ENCODE data around the gene ADGRB2.

Gene ADGRB2

DNA sequence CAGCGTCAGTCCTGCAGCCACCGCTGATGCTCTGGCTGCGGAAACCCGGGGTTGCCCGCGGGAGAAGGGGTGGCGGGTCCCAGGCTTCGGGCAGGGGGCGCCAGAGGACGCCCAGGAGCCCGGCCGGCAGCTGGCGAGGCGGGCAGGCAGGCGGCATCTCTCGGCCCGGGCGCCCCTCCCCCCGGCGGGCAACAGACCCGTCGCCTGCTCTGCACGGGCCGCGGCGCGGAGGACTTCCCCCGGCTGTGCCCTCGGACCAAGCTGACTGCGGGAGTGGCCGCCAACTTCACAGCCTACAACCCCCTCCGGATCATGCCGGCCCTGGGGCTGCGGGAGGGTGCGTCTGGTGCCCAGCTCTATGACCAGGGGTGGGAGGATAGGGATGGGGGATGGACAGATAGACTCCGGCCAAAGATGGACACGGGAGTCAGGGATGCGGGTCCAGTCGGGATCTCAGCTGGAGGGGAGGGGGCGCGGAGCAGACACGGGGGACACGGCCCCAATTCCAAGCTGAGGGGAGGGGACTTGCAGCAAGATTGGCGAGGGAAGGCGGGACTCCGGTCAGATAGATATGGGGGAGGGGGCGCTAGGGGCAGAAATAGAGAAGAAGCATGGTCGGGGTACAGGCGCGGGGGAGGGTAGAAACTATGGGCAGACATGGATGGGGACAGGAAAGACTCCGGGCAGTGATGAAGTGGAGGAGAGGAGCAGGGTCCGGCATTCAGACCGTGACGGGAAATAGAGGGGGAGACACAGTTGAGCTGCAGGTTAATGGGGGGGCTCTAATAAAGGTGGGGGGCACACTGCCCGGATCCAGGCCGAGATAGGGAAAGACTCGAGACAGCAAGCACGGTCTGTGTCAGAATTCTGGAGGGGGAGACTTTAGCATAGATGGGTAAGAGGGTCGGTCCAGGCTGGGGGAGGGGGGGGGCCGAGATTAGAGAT lies 1.1 kb downstream of the ADGRB2 start:
- peak; percentile 88 for DNase-seq (ENCODE audit: low spot score)

DNA sequence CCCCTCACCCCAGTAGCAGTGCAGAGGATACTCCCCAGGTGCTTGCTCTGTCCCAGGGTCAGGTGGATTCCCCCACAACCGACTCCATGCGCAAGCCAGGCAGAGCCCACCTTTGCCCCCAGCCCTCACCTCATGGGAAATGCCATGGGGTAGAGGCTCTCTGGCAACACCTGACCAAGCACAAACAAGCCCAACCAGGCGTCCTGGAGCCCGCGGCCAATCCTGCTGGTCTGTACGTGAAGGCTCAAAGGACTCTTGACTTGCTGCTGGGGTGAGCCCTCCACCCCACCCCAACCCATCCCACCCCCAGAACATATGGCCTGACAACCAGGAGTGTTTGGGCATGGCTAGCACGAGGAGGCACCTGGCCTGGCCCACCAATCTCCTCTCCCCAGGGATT lies 1.8 kb downstream of the ADGRB2 start:
- no peak for DNase-seq (ENCODE audit: low spot score)

DNA sequence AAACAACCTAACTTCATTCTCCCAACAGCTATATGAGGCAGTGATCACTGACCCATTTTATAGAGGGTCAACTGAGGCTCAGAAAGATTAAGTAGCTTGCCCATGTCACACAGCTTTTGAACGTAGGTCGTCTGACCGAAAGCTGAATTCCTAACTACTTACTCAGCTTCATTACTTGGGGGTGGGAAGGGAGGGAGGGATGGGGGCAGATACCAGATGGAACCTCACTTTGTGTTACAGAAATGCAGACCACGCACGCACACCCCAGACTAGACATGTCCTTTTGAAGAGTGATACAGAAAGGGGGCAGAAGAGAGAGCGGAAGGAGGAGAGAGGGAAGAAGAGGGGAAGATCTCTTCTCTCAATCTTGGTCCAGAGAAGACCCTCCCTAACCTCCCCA lies 2.3 kb downstream of the ADGRB2 start:
- DNase-seq (ENCODE audit: low spot score), result no peak

DNA sequence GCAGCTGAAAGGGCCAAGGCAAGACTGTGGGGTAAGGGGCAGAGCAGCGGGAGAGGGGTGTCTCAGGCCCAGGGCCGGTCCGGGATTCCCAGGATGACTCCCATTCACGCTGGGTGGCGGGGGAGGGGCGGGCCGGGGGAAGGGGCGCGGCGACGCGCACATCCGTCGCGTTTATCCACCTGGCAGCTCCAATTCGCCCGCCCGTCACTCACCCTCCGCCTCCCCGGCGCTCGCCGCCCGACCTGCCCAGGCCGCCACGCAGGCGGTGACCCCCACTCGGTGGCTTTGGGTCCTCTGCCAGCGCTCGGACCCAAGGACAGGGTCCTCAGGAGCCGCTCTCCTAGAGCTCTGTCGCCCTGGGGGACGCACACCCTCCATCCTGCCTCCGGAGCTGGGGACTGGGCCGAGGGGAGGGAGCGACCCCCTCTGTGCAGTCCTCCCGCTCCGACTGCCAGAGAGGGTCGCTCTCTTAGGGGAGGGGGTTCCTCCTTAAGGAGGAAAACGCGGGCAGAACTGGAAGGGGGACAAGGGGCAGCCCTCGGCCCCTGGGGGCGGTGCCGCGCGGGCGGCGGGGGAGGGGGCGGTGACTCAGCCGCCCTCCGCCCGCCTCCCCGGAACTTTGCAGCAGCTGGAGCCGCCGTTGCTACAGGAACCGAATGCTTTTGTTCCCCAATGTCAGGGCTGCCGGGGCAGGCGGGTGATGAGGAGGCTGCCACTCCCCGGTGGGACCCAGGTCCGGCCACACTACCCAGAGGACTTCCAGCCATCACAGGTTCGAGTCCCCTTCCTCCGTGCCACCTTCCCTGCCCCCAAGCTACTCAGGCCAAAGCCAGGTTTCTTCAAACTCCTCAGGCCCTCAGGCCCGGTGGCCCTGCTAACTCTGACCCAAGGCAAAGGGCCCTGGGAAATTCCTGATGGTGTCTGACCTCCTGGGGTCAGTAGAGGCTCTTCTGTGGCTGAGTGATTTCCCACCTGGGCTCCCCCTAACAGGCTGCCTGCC lies 3.4 kb downstream of the ADGRB2 start:
- peak; percentile 76 for DNase-seq (ENCODE audit: low spot score)

DNA sequence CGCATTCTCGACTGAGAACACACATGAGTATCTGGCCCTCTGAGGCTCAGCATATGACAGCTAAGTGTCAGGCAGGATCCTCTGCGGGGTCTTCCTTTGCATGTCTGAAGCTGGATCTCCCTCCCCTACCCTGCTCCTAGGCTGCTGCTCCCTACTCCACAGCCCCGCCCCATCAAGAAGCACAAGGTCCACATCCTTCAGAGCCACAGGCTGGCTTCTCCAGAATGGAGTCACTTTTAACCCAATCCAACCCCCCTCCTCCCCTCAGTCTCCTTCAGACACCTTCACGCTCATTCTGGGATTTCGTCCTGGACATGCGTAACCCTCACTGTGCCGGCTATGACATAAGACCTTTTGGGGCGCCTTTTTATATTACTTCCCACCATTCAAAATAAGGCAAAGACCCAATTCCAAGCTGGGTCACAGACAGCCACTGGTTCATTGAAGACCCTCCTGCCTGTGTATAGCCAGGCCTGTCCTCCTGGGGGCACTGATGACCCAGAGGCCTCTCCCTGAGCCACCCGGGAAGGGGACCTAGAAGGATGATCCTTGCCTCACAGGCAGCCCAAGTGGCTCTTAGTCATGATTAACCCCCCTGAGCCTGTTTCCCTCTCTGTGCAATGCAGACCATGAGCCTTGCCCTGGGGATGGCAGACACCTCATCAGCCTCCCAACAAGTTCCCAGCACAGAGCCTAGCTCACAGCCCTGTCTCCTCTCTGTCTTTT lies 4.7 kb downstream of the ADGRB2 start:
- no peak for DNase-seq (ENCODE audit: low spot score)

DNA sequence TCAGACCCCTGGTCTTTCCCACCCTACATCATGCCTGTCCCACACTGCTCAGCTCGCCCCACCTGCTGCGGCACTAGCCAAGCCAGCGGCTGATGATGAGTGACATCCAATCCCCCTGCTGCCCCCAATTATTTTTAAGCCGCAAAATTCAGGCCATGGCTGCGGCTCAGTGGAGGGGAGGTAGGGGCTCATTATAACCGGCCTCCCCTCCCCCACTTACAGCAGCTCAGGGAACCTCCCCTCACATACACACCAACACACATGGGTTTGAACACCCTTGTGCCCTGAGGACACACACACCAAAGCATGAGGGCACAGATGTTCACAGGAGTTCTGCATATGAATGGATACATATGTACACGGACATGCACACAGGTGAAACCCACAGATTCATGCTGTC lies 5.3 kb downstream of the ADGRB2 start:
- no peak for DNase-seq (ENCODE audit: low spot score)

DNA sequence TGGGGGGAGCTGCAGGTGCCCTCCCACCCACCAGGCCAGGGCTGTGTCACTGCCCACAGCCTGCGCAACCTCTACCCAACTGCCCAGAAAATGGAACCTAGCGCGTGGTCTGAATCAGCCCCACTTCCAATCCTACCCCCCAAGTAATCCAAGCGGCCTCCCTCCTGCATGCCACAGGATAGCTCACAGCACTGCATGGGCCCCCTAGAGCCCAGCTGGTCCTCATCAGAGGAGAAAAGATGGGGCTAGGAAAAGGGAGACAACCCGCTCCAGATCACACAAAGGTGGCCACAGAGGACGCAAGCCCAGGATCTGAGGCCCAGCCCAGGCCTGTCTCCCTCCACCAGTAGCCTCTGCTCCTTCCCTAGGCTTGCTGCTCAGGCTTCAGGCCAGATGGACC lies 6.2 kb downstream of the ADGRB2 start:
- no peak for DNase-seq (ENCODE audit: low spot score)

DNA sequence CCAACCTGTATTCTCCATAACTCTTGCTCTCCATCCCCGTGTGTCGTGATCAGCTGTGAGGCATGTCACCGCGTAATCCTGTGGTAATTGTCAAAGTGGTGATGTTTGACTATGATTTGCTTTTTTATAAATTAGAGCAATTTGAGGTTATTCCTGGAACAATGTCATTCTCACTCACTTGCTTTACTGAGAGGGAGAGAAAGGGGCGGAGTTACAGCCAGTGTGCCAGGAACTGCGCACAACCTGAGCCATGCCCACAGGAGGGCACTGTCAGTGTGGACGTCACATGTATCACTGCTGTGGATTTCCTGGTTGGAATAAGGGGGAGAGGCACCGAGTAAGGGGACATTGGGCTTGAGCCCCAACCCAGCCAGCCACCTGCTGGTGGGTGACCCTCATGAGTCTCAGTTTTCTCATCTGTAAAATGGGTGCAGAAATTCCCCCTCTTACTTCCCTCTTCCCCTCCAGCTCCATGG lies 6.9 kb downstream of the ADGRB2 start:
- no peak for DNase-seq (ENCODE audit: low spot score)

DNA sequence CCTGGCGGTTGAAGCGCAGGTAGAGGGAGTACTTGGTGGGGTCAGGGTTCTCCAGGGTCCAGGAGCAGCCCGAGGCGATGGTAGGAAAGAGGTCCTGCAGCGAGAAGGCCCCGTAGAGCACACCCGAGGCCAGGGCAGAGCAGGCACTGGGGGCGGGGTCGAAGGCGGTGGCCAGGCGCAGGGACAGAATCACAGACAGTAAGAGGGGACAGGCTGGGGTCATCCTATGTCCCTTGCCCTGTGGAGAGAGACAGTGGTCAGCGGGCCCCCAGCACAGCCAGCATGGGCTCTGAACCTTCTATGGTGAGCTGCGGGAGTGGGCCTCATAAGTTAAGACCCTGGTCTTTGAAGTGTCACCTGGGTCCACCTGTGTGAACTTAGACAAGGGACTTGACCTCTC lies 7.6 kb downstream of the ADGRB2 start:
- DNase-seq (ENCODE audit: low spot score), result no peak

DNA sequence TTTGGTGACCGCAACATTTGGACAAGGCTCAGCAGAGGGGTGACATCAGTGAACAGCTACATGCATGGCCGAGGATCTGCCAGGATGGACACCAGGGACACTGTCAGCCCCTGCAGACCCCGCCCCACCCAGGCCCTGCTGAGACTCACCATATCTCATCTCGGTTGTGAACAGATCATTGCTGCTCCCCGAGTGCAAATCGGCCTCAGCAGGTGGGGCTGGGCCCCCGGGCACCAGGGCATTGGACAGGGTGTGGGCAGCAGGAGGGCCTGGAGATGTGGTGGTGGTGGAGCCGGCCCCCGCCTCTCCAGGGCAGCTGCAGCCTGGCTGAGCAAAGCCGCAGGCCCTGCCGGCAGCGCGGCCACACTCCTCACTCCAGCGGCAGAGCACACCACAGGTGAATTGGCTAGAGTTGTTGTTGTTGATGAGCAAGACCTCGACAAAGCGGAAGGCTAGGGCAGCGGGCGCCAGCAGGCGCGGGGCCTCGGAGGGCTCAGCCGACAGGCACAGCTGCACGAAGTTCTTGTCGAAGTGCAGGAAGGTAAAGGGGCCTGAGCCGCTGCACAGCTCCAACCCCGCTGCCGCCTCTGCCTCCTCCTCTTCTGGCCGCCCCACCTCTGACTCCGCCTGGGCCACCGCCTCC lies 8.2 kb downstream of the ADGRB2 start:
- no peak for DNase-seq (ENCODE audit: low spot score)

DNA sequence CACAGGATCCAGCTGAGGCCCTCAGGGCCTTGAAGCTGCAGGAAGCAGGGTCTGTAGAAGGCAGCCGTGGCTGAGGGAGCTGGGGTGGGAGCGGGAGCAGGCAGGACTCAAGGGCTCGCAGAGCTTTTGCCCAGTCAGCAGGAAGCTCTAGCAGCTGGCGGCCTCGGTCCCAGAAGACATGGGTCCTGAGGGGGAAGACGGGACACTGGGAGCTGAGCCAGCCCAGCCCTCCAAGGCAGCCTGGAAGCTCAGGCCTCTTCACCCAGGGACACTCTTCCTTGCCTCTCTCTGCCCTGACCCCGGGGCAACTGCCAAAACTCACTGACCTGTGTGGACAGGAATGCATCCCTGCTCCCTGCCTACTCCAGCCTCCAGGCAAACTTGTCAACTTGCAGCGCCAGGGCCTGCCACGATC lies 8.9 kb downstream of the ADGRB2 start:
- DNase-seq (ENCODE audit: low spot score), result no peak

DNA sequence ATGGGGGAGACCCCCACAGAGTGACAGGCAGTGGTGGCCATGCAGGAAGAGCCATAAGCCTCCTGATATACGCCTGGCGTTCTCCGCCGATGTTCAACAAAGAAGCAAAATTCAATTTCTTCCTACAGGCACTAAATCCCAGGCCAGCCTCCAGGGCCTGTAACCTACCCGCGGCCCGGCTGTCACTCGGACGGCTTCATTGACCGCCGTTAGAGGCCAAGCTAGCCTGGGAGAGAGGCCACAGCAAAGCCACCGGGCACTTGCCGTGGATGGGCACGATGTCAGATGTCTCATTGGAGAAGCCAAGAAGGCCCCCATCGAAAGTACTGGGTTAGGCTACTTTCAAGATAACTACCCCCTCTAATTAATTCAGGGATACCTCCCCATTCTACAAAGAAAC lies 9.7 kb downstream of the ADGRB2 start:
- DNase-seq (ENCODE audit: low spot score), result no peak

DNA sequence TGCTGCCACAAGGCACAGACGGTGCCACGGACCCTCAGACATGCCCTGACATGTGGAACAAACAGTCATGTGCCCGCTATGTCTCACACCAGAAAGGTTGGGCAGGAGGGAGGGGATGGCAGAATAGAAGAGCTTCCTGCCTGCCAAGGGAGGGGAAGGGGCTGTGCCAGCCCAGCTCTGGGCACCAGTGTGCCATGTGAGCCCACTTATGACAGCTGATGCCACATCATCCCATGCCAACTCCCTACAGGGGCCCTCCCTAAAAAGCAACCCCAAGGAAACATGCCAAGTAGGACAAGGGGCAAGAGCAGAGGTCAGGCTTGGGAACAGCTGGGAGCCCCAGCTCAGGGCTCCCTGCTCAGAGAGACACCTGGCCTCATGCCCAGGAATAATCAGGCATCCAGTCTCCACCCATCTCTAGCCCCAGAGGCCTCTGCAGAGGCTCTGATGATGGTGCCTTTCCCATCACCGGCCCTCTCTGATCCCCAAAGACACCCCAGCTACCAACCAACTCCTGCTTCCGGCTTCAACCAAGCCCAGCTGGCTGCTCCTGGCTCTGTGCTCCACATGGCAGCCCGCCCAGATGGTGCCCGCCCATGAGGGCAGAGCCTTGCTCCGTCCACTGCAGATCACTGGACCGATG lies 10.3 kb downstream of the ADGRB2 start:
- DNase-seq (ENCODE audit: low spot score), result no peak

DNA sequence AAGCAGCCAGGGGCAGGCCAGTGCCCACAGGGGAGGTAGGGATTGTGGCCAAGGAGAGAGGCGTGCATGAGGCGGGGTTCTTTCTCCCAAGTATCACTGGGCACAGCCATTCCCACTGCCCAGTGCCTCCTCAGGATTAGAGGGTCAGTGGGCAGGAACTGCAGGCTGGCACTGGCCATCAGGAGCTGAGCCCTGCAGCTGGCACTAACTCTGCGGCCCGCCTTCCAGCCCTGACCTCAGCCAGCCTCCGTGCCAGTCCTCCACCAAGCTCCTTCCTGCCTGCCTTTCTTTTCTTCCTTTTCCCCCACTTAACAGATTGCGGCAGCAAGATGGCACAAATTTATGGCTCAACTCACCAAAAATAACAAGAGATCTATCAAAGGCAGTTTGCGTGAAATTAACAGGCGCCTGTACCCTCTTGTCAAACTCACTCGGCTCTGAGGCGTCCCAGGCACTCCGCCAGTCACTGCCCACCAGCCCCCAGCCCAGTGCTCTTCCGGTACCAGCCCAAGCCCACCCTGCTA lies 11.1 kb downstream of the ADGRB2 start:
- DNase-seq (ENCODE audit: low spot score), result no peak

DNA sequence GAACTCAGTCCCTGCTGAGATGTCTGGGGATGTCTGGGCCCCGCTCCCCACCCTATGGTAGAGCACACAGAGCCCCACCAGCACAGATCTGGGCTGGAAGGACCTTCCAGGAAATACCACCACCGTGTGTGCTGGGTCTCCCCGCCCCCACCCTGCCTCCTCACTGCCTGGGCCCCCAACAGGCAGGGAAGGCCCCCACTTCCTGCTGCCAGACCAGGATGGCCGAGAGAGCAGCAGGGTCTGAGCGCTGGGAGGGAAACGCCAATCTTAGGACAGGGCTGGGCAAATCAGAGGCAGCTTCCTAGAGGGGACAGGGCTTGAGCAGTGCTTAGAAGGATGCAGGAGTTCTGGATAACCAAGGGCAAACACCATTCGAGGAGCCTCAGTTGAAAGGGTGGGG lies 11.9 kb downstream of the ADGRB2 start:
- no peak for DNase-seq (ENCODE audit: low spot score)

DNA sequence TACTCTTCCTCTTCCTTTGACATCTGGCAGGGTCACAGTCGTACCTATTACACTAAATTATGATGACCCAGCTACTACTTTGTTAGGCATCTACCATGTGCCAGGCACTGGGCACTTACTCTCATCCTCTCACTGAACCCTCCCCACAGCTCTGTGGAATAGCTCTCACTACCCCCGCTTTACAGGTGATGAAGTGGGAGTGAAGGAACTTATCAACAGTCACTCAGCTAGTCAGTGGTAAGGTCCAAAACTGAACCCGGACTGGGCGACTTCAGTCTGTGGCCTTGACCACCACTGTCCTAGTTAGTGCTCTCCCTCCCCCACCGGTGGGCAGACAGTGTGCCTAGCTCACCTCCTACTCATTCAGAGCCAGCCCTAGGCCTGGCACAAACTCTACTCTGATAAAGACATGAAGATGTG lies 12.3 kb downstream of the ADGRB2 start:
- no peak for DNase-seq (ENCODE audit: low spot score)

DNA sequence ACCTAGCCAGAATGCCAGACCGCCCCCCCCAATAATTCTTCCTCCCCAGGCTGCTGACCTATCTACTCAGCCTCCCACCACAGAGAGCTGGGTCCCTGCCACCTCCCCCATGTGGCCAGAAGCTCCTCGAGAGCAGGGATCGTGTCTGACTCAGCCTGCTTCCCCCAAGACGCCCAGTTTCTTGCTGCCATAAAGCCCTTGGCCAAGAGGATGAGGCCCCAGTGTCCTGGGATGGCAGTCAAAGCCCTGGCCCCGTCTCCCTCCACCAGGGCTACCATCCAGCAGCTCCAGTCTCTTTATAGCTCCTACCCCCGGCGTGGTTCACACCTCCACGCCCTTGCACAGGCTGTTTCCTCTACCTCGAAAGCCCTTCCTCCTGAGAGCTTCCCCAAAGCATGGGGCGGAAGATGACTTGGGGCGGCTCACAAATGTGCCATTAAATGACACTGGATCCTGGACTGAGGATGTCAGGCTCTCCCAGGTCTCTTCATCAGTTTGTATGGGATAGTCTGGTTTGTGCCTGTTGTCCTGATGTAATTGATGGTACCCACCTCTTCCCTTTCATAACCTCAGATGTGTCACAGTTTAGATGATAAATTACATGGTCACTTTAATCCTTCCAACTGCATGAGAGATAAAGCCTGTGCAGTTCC lies 13.2 kb downstream of the ADGRB2 start:
- DNase-seq (ENCODE audit: low spot score), result no peak

DNA sequence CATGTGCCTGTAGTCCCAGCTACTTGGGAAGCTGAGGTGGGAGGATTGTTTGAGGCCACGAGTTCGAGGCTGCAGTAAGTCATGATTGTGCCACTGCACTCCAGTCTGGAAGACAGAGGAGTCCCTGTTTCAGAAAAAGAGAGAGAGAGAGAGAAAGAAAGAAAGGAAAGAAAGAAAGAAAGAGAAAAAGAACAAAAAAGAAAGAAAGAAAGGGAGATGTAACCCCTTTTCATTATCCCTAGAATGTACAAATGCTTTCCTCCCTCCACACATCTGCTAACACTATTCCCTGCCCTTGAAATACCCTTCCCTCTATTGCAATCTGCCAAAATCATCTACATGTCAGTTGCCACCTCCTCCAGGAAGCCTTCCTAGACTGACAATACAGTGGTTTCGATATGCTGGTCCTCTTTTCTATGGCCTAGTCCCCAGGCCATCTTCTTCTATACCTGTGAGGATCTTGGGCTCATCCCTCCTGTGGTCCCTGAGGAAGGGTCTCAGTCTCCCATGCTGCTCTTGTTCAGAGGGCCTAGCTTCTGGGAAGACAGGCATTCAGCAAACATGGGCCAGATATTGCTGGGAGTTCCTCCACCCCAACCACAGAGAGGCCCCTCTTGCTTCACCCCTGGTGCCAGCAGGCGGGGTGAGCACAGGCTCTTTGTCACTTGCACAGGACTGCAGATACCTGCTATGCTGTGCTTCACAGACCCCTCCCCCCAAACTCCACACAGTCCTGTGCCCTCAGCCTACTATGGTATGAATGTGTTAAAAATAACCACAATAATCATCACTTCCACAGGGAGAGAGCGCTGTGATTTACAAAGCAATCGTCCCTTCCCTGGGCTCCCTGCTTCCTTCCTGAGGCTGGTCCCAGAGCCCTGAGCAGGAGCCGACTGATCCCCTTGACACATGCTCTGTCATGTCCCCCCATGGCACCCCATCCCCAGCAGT lies 14.1 kb downstream of the ADGRB2 start:
- no peak for DNase-seq (ENCODE audit: low spot score)

DNA sequence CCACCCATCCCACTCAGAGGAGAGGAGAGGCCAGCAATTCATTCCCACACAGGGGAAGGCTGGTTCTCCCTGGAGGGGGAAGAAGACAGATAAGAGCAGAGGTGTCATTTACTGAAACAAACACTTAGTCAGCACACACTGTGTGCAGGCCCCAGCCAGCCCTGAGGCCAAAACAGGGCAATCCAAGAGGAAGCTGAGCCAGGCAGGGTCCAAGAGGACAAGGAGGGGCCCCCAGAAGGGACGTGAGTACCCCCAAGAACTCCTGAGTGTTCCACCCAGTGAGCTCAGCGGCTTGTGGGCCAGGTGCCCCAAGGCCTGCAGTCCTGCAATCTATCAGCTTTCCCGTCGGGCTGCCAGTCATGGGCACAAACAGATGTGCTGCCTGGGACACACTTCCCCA lies 15.8 kb downstream of the ADGRB2 start:
- DNase-seq (ENCODE audit: low spot score), result no peak

Measured in HuH-7 (cell line).